H9 (cell line): ENCODE results near the gene BCAT1. TPM values are rescaled to one million over a fixed set of nuclear protein-coding genes. Genes with fewer than 3 reads are reported as not detected.

ENCODE experiments used
- DNase-seq: peaks from one replicate; pipeline ENCODE4 v3.0.0-alpha.2; 2017
- H2AFZ ChIP-seq: one replicate; pipeline ENCODE4 v1.6.1; 2013; ENCODE audit warnings: mild to moderate bottlenecking, low read length, control low read depth, moderate library complexity
- H2AK5ac ChIP-seq: 2 replicates; pipeline ENCODE4 v1.6.1; 2013; ENCODE audit warnings: low read length, control low read depth, mixed read lengths; ENCODE audit not compliant: insufficient read length
- H2BK120ac ChIP-seq: one replicate; pipeline ENCODE4 v1.6.1; 2013; ENCODE audit warnings: low read depth, mild to moderate bottlenecking, low read length, control low read depth, inconsistent platforms; ENCODE audit not compliant: poor library complexity, severe bottlenecking
- H2BK12ac ChIP-seq: 2 replicates; pipeline ENCODE4 v1.6.1; 2013; ENCODE audit warnings: low read length, control low read depth, mixed read lengths, low read depth; ENCODE audit not compliant: insufficient read length
- H2BK15ac ChIP-seq: 2 replicates; pipeline ENCODE4 v1.6.1; 2013; ENCODE audit warnings: low read depth, low read length, control low read depth
- H2BK20ac ChIP-seq: one replicate; pipeline ENCODE4 v1.6.1; 2013; ENCODE audit warnings: low read depth, mild to moderate bottlenecking, low read length, control low read depth, inconsistent platforms; ENCODE audit not compliant: poor library complexity, severe bottlenecking
- H2BK5ac ChIP-seq: 2 replicates; pipeline ENCODE4 v1.6.1; 2013; ENCODE audit warnings: low read length, control low read depth, mixed read lengths; ENCODE audit not compliant: insufficient read length
- H3K14ac ChIP-seq: 2 replicates; pipeline ENCODE4 v1.6.1; 2013; ENCODE audit warnings: low read length, control low read depth; ENCODE audit not compliant: insufficient read depth
- H3K18ac ChIP-seq: 2 replicates; pipeline ENCODE4 v1.6.1; 2013; ENCODE audit warnings: low read depth, mild to moderate bottlenecking, mixed read lengths, low read length, control low read depth; ENCODE audit not compliant: insufficient read length
- H3K23ac ChIP-seq: 2 replicates; pipeline ENCODE4 v1.6.1; 2013; ENCODE audit warnings: low read length, control low read depth, mixed read lengths, low read depth; ENCODE audit not compliant: insufficient read length
- H3K23me2 ChIP-seq: 2 replicates; pipeline ENCODE4 v1.6.1; 2013; ENCODE audit warnings: low read depth, mild to moderate bottlenecking, mixed read lengths, low read length, control low read depth; ENCODE audit not compliant: insufficient read length, poor library complexity, severe bottlenecking
- H3K27ac ChIP-seq: 2 replicates; pipeline ENCODE4 v1.5.1; 2013; ENCODE audit warnings: low read length, control low read depth, mixed read lengths, low read depth; ENCODE audit not compliant: insufficient read length
- H3K27me3 ChIP-seq: 2 replicates; pipeline ENCODE4 v1.6.1; 2013; ENCODE audit warnings: low read length, control low read depth, inconsistent platforms; ENCODE audit not compliant: insufficient read depth
- H3K4ac ChIP-seq: 2 replicates; pipeline ENCODE4 v1.6.1; 2013; ENCODE audit warnings: low read depth, mild to moderate bottlenecking, control low read depth, inconsistent platforms, low read length, moderate library complexity
- H3K4me1 ChIP-seq: 2 replicates; pipeline ENCODE4 v1.6.1; 2013; ENCODE audit warnings: low read length, control low read depth, inconsistent platforms; ENCODE audit not compliant: insufficient read depth
- H3K4me2 ChIP-seq: 2 replicates; pipeline ENCODE4 v1.6.1; 2013; ENCODE audit warnings: low read length, control low read depth, mixed read lengths; ENCODE audit not compliant: insufficient read length, insufficient read depth
- H3K56ac ChIP-seq: 2 replicates; pipeline ENCODE4 v1.6.1; 2013; ENCODE audit warnings: low read depth, mild to moderate bottlenecking, mixed read lengths, low read length, control low read depth; ENCODE audit not compliant: insufficient read length
- H3K79me1 ChIP-seq: 2 replicates; pipeline ENCODE4 v1.6.1; 2013; ENCODE audit warnings: low read depth, mild to moderate bottlenecking, moderate library complexity, low read length, control low read depth, inconsistent platforms; ENCODE audit not compliant: insufficient read depth, poor library complexity, severe bottlenecking
- H3K79me2 ChIP-seq: 2 replicates; pipeline ENCODE4 v1.6.1; 2013; ENCODE audit warnings: low read length, control low read depth, inconsistent platforms; ENCODE audit not compliant: insufficient read depth
- H3K9ac ChIP-seq: 2 replicates; pipeline ENCODE4 v1.6.1; 2013; ENCODE audit warnings: low read length, control low read depth, mixed read lengths; ENCODE audit not compliant: insufficient read length; ENCODE audit errors: extremely low read depth
- H3K9me3 ChIP-seq: one replicate; pipeline ENCODE4 v1.6.1; 2013; ENCODE audit warnings: low read depth, low read length, inconsistent platforms; ENCODE audit not compliant: control insufficient read depth
- H3T11ph ChIP-seq: one replicate; pipeline ENCODE4 v1.6.1; 2013; ENCODE audit warnings: mild to moderate bottlenecking, low read length, control low read depth, inconsistent platforms
- H4K20me1 ChIP-seq: one replicate; pipeline ENCODE4 v1.6.1; 2013; ENCODE audit not compliant: control insufficient read depth, insufficient read length, insufficient read depth
- H4K5ac ChIP-seq: 2 replicates; pipeline ENCODE4 v1.6.1; 2013; ENCODE audit warnings: low read depth, mild to moderate bottlenecking, mixed read lengths, low read length, control low read depth; ENCODE audit not compliant: insufficient read length
- H4K8ac ChIP-seq: replicated peaks from 2 replicates; pipeline ENCODE4 v1.6.1; 2013; ENCODE audit warnings: low read length, control low read depth, mixed read lengths, low read depth; ENCODE audit not compliant: insufficient read length
- H4K91ac ChIP-seq: 2 replicates; pipeline ENCODE4 v1.6.1; 2013; ENCODE audit warnings: low read depth, mild to moderate bottlenecking, moderate library complexity, mixed read lengths, low read length, control low read depth; ENCODE audit not compliant: insufficient read length
- H3K27ac Mint-ChIP-seq, 3 experiments: 2 replicates in 2 of 3; 3 replicates in 1 of 3; pipeline ENCODE4 v1.8.0; 2020 to 2021; ENCODE audit warnings: mixed read lengths in 3 of 3, mild to moderate bottlenecking in 1 of 3, moderate library complexity in 1 of 3
- H3K27me3 Mint-ChIP-seq: 2 replicates; pipeline ENCODE4 v1.8.0; 2021; ENCODE audit warnings: low read depth, mild to moderate bottlenecking, moderate library complexity, mixed read lengths
- H3K36me3 Mint-ChIP-seq, 3 experiments: 2 replicates in 2 of 3; 3 replicates in 1 of 3; pipeline ENCODE4 v1.8.0; 2020 to 2021; ENCODE audit warnings: low read depth in 3 of 3, mixed read lengths in 3 of 3; ENCODE audit not compliant: insufficient read depth in 1 of 3
- H3K4me1 Mint-ChIP-seq, 2 experiments: 2 replicates each; pipeline ENCODE4 v1.8.0; 2020; ENCODE audit warnings: mixed read lengths in 2 of 2
- H3K4me3 Mint-ChIP-seq, 2 experiments: 2 replicates in 1 of 2; 3 replicates in 1 of 2; pipeline ENCODE4 v1.8.0; 2020 to 2021; ENCODE audit warnings: mild to moderate bottlenecking in 2 of 2, mixed read lengths in 2 of 2, moderate library complexity in 1 of 2
- H3K9me3 Mint-ChIP-seq, 2 experiments: 2 replicates in 1 of 2; 3 replicates in 1 of 2; pipeline ENCODE4 v1.8.0; 2020; ENCODE audit warnings: mild to moderate bottlenecking in 2 of 2, mixed read lengths in 2 of 2, moderate library complexity in 1 of 2
- WGBS: extraction: QIAGEN DNeasy Blood & Tissue Kit; methylation state at CpG from one replicate; pipeline ENCODE4 v1.1.7; 2013; ENCODE audit warnings: missing lambda C conversion rate, low lambda C conversion rate, mixed read lengths; ENCODE audit not compliant: insufficient read length; ENCODE audit errors: extremely low coverage; 5-methylcytosine and 5-hydroxymethylcytosine counted together
- total RNA-seq: library from RNA; stranded (reverse); gene quantifications from 2 replicates; pipeline ENCODE4 v1.2.1, GENCODE V29; 2021
- TF ChIP-seq, protein P1 (sequence below): fragments of 200-600 bp; sonication (generic); conservative IDR thresholded peaks from 3 replicates; pipeline ENCODE4 v1.8.0; 2021; ENCODE audit warnings: antibody characterized with exemption, mild to moderate bottlenecking

BCAT1 gene
- total RNA-seq, 1 experiment from 2014 or later: 244 TPM

DNA sequence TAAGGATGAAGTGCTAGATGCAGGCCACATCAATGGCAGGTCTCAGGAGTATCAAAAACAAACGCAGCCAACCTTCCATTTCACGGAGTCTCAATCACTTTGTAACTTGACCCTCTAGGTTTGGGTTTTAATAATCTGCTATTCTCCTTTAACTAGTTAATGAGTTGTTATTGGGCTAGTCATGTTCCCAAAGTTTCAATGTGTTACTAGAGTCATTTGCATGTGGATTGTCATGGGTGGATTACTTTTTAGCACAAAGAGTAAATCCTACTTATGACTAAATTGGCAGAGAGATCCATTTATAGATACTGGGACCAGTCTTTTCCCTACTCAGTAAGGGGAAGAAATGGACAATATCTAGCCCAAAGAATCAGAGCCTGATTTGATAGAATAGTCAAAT lies 151.0 kb downstream of the BCAT1 start:
- Mint-ChIP-seq H3K27ac (no peak overlapping the region), H3K9me3 (peaks cover 3 to 6% of the 10 kb centered on the region in 2 experiments; a peak in 4 of 5 replicates), H3K4me3 (no peak overlapping the region), H3K27me3 (no peaks in the 10 kb centered on the region), H3K4me1 (no peaks in the 10 kb centered on the region), H3K36me3 (peaks cover 0 to 7% (median 1%) of the 10 kb centered on the region in 3 experiments; a peak in 1 of 7 replicates)
- H3K56ac ChIP-seq: no peak overlapping the region
- H2BK20ac ChIP-seq: no peak overlapping the region
- no peaks in the 10 kb centered on the region for H3K4me1 ChIP-seq
- H3K27me3 ChIP-seq: no peaks in the 10 kb centered on the region
- no peak overlapping the region for H2AFZ ChIP-seq
- H4K5ac ChIP-seq: no peak overlapping the region
- H3K4ac ChIP-seq: no peak overlapping the region
- no peak overlapping the region for H3K9ac ChIP-seq
- no CpG with 5 or more reads among the region's 2 CpGs for WGBS
- H3K27ac ChIP-seq: no peak overlapping the region
- no peaks in the 10 kb centered on the region for H3K9me3 ChIP-seq
- H3K14ac ChIP-seq: no peak overlapping the region
- H4K8ac ChIP-seq: no peak overlapping the region
- no peak overlapping the region for H3K4me2 ChIP-seq
- H3K23me2 ChIP-seq: no peaks in the 10 kb centered on the region
- H3K18ac ChIP-seq: no peak overlapping the region
- no peak overlapping the region for H4K91ac ChIP-seq
- no peak overlapping the region for H2BK12ac ChIP-seq
- no peaks in the 10 kb centered on the region for H4K20me1 ChIP-seq
- H3K79me2 ChIP-seq: no peaks in the 10 kb centered on the region
- no peak overlapping the region for H2BK120ac ChIP-seq
- DNase-seq: no peak
- H3T11ph ChIP-seq: no peak overlapping the region
- H3K79me1 ChIP-seq: no peaks in the 10 kb centered on the region
- H2BK15ac ChIP-seq: no peak overlapping the region
- H3K23ac ChIP-seq: no peak overlapping the region
- no peak overlapping the region for H2BK5ac ChIP-seq
- H2AK5ac ChIP-seq: no peak overlapping the region
- TF ChIP-seq, protein P1, sequence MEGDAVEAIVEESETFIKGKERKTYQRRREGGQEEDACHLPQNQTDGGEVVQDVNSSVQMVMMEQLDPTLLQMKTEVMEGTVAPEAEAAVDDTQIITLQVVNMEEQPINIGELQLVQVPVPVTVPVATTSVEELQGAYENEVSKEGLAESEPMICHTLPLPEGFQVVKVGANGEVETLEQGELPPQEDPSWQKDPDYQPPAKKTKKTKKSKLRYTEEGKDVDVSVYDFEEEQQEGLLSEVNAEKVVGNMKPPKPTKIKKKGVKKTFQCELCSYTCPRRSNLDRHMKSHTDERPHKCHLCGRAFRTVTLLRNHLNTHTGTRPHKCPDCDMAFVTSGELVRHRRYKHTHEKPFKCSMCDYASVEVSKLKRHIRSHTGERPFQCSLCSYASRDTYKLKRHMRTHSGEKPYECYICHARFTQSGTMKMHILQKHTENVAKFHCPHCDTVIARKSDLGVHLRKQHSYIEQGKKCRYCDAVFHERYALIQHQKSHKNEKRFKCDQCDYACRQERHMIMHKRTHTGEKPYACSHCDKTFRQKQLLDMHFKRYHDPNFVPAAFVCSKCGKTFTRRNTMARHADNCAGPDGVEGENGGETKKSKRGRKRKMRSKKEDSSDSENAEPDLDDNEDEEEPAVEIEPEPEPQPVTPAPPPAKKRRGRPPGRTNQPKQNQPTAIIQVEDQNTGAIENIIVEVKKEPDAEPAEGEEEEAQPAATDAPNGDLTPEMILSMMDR: no peak
